ENCODE results near the gene COL8A1.

COL8A1 gene

GRCh38 chr3:99620077-99620767 lies 18.2 kb upstream of the COL8A1 start:
- TF ChIP-seq CTCF (conservative IDR thresholded peaks at IDR 0.05; ENCODE audit: low read depth, low read length) = no peak
- no peak overlapping the region for H3K4me3 ChIP-seq (ENCODE audit: low read length)
- no peak for DNase-seq (ENCODE audit: low read depth)

GRCh38 chr3:99620976-99621375 lies 17.4 kb upstream of the COL8A1 start:
- DNase-seq (ENCODE audit: low read depth) = no peak
- TF ChIP-seq CTCF (conservative IDR thresholded peaks at IDR 0.05; ENCODE audit: low read depth, low read length) = no peak
- H3K4me3 ChIP-seq (ENCODE audit: low read length) = no peak overlapping the region

- no peak overlapping the region for H3K4me3 ChIP-seq (ENCODE audit: low read length)
- no peak for TF ChIP-seq CTCF (conservative IDR thresholded peaks at IDR 0.05; ENCODE audit: low read depth, low read length)
- no peak for DNase-seq (ENCODE audit: low read depth)
Observed at GRCh38 chr3:99624496-99625236, 13.7 kb upstream of the COL8A1 start.

GRCh38 chr3:99625237-99625622 lies 13.2 kb upstream of the COL8A1 start:
- TF ChIP-seq CTCF (conservative IDR thresholded peaks at IDR 0.05; ENCODE audit: low read depth, low read length) = no peak
- DNase-seq (ENCODE audit: low read depth) = no peak
- no peak overlapping the region for H3K4me3 ChIP-seq (ENCODE audit: low read length)

- TF ChIP-seq CTCF (conservative IDR thresholded peaks at IDR 0.05; ENCODE audit: low read depth, low read length) = no peak
- no peak overlapping the region for H3K4me3 ChIP-seq (ENCODE audit: low read length)
- DNase-seq (ENCODE audit: low read depth) = no peak
Observed at GRCh38 chr3:99625643-99626416, 12.6 kb upstream of the COL8A1 start.

GRCh38 chr3:99626417-99626788 lies 12.0 kb upstream of the COL8A1 start:
- DNase-seq (ENCODE audit: low read depth) = no peak
- no peak for TF ChIP-seq CTCF (conservative IDR thresholded peaks at IDR 0.05; ENCODE audit: low read depth, low read length)
- H3K4me3 ChIP-seq (ENCODE audit: low read length) = no peak overlapping the region
